ENCODE results near the gene CACNA2D1. TPM values are rescaled to one million over a fixed set of nuclear protein-coding genes. Genes with fewer than 3 reads are reported as not detected.

The CACNA2D1 gene
- total RNA-seq (2022; extraction: Qiagen RNA extraction) = 6.0 to 14.6 TPM (median 10.4 TPM) in 5 replicates

GRCh38 chr7:82443547-82444219 lies at the start of gene CACNA2D1:
Gene CACNA2D1, minus strand, starts transcription at chr7:82443777.

